IMR-90 (cell line): ENCODE data around the gene SLC2A8.
A peak's percentile ranks its signal among the peaks of the same experiment; 100 is the strongest.

Experiments used
- BHLHE40 ChIP-seq: fragments of 150-350 bp; IDR thresholded peaks from 2 replicates; pipeline ENCODE4 v1.6.1; 2016; ENCODE audit warnings: mild to moderate bottlenecking, low read depth, low read length
- CEBPB ChIP-seq: IDR thresholded peaks from 2 replicates; pipeline ENCODE4 v1.6.1; 2012; ENCODE audit warnings: low read depth, low read length, improper control_type of control experiment
- CHD1 ChIP-seq: IDR thresholded peaks from 2 replicates; pipeline ENCODE4 v1.6.1; 2012; ENCODE audit warnings: low read depth, low read length, improper control_type of control experiment
- CTCF ChIP-seq: conservative IDR thresholded peaks from 2 replicates; pipeline ENCODE4 v1.5.1; 2012; ENCODE audit warnings: mild to moderate bottlenecking, low read depth, low read length, improper control_type of control experiment
- ELK1 ChIP-seq: fragments of 150-350 bp; IDR thresholded peaks from 2 replicates; pipeline ENCODE4 v1.6.1; 2016; ENCODE audit warnings: low read depth, mild to moderate bottlenecking, low read length, moderate library complexity, borderline replicate concordance
- MAFK ChIP-seq: IDR thresholded peaks from 2 replicates; pipeline ENCODE4 v1.6.1; 2012; ENCODE audit warnings: low read depth, low read length, improper control_type of control experiment
- MXI1 ChIP-seq: IDR thresholded peaks from 2 replicates; pipeline ENCODE4 v1.6.1; 2012; ENCODE audit warnings: low read depth, mild to moderate bottlenecking, low read length, moderate library complexity, borderline replicate concordance
- POLR2A ChIP-seq: IDR thresholded peaks from 2 replicates; pipeline ENCODE4 v1.6.1; 2012; ENCODE audit warnings: mild to moderate bottlenecking, low read depth, low read length
- RAD21 ChIP-seq: IDR thresholded peaks from 2 replicates; pipeline ENCODE4 v1.6.1; 2012; ENCODE audit warnings: low read length, improper control_type of control experiment
- RCOR1 ChIP-seq: IDR thresholded peaks from 2 replicates; pipeline ENCODE4 v1.6.1; 2012; ENCODE audit warnings: mild to moderate bottlenecking, low read length, improper control_type of control experiment; ENCODE audit not compliant: insufficient replicate concordance
- RFX5 ChIP-seq: IDR thresholded peaks from 2 replicates; pipeline ENCODE4 v1.8.0; 2012; ENCODE audit warnings: low read depth, mild to moderate bottlenecking, low read length, moderate library complexity
- SMC3 ChIP-seq: fragments of 150-350 bp; IDR thresholded peaks from 2 replicates; pipeline ENCODE4 v1.6.1; 2016; ENCODE audit warnings: low read depth, mild to moderate bottlenecking, antibody characterized with exemption, low read length, moderate library complexity
- USF2 ChIP-seq: fragments of 150-350 bp; IDR thresholded peaks from 2 replicates; pipeline ENCODE4 v1.6.1; 2017; ENCODE audit warnings: mild to moderate bottlenecking, antibody characterized with exemption, low read length, low read depth

- no peak for TF ChIP-seq CTCF
- no peak for TF ChIP-seq RFX5
- no peak for TF ChIP-seq SMC3
- peak; percentile 72 for TF ChIP-seq POLR2A
- no peak for TF ChIP-seq RAD21
- TF ChIP-seq MAFK = no peak
- TF ChIP-seq RCOR1 = no peak
- TF ChIP-seq USF2 = peak; percentile 53
- no peak for TF ChIP-seq CEBPB
- TF ChIP-seq MXI1 = peak; percentile 72; the same call in 1 of the 2 replicates
- TF ChIP-seq BHLHE40 = no peak
- TF ChIP-seq CHD1 = no peak
- TF ChIP-seq ELK1 = no peak
These were observed 27.1 kb downstream of the SLC2A8 start, which contains the start of gene ZNF79 for GRCh38 chr9:127423934-127424675.
